Bone marrow (tissue), 2 donors: Measurements from ENCODE around the gene ELL2.
"Not testable (repeated sequence)": the region's sequence is repeated elsewhere in the genome, so short reads cannot be mapped to it uniquely, and the experiment has no call there.

Source experiments
- DNase-seq, 2 donors: peaks; one replicate each; lab custom pipeline; 2025; lab: John Stamatoyannopoulos, UW

Gene ELL2

DNA sequence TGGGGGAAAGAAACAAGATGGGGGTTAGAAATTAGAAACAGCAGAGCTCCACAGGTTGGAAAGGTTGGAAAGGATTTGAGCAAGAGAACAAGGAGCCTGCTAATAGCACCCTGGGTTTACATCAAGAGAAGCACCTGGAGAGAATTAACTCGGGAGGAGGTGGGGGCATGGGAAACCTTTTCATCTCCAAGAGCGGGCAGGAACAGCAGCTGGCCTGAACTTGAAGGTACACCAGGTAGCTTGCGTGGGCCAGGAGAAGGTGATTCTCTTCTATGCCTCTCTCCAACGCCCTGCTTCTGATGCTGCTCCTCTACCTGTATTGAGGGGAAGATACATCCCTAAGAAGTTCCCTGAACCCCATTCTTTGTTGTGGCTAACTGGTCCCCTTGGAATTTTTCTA lies 102.0 kb downstream of the ELL2 start:
- no peak for DNase-seq

- peak; percentile 89 to 91 for DNase-seq
These were observed 102.7 kb downstream of the ELL2 start for GRCh38 chr5:95858661-95859595.

DNA sequence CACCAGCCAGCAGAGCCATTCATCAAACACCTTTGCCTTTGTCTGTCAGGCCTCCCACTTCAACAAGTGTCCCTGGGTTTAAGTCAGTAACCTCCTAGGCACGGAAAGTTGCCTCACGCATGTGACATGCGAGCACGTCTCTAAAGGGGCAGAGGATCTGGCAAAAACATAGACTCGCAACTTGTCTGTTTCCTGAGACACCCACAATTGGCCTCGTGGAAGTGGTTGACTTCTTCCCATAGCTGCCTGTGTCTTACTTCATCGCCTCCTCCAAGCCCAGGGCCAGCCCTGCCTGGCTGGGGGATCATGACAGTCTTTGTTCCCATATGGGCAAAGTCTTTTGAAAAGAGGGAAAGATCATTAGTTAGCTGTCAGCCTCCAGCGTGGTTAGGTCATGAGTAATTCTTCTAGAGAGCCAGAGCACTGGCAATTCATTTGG lies 103.6 kb downstream of the ELL2 start:
- no peak for DNase-seq

- no peak for DNase-seq
These were observed 104.3 kb downstream of the ELL2 start for GRCh38 chr5:95857185-95857945.

- no peak for DNase-seq
These were observed 105.1 kb downstream of the ELL2 start for GRCh38 chr5:95856501-95856981.

GRCh38 chr5:95853490-95853889 lies 108.2 kb downstream of the ELL2 start:
- no peak for DNase-seq

DNA sequence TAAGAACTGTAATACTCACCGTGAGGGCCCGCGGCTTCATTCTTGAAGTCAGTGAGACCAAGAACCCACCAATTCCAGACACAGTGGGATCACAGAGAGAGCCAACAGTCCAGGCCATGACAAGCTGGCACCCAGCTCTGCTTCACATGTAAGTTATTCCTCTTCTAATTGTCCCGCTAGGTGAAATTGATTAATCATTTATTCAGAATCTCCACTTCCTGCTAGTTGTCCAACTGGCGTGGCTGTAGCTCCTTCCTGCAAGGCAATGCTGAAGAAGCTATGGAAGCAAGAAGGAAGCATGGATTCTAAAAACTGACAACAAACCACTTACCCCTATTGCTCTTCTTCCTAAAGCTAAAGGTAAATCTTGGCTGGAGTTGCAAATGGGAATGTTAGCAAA lies 109.1 kb downstream of the ELL2 start:
- DNase-seq: no peak

DNA sequence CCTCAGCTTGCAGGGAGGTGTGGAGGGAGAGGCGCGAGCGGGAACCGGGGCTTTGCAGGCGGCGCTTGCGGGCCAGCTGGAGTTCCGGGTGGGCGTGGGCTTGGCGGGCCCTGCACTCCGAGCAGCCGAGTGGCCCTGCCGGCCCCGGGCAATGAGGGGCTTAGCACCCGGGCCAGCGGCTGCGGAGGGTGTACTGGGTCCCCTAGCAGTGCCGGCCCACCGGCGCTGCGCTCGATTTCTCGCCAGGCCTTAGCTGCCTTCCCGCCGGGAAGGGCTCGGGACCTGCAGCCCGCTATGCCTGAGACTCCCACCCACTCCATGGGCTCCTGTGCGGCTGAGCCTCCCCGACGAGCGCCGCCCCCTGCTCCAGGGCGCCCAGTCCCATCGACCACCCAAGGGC lies 110.5 kb downstream of the ELL2 start:
- DNase-seq: not testable (repeated sequence)

DNA sequence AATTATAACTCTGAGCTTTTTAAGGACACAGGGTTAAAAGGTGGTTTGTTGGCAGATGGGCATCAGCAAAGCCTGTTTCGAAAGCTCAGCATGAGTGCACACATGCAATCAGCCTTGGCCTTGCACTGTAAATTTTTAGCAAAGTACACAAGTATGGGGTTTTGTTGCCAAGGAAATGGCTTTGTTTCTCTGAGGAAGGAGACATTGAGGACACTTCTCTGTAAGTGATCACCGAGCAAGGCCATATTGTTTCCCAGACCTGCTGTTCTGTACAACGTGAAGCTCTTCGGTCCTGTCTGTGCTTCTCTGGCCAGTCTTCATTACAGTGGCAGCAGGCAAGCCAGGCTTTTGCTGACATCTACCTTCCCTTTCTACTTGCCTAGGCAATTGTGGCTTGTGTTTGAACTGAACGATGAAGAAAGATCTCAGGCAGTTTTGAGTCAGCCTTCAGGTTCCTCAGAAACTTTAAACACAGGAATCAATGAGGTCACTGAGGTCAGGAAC lies 111.2 kb downstream of the ELL2 start:
- DNase-seq: no peak

GRCh38 chr5:95848701-95849100 lies 113.0 kb downstream of the ELL2 start:
- DNase-seq: no peak

GRCh38 chr5:95847261-95847592 lies 114.4 kb downstream of the ELL2 start:
- no peak for DNase-seq

DNA sequence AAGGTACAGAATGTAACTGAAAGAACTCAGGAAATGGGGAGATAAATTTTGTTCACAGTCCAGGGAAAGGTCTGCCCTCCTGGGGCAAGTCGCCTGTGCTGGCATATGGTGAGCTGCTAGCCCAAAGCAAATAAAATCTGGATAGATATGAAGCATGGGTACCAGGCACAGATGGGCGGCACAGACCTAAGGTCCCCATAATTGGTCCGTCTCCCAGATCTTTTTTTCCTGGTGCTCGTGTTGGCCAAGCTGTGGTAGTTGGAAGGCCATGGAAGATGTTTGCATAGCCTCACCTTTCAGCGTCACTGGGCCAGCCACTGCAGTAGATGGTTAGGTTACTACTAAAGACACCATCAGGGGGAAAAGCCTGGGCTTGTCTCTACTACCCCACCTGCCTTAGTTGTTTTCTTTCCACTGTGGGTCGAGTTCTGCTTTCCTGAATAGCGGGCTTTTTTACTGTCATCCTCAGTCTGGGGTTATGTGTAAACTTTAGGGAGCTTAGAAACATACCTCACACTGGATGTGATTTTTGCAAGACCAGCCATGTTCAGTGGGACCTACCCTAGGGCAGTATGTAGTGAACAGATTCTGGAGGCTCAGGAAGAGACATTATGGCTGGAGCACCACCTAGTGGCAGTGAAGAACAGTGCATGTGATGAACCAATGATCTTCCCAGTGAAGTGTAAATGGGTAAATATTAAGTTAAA lies 114.9 kb downstream of the ELL2 start:
- DNase-seq: peak in 1 of 2 donors; percentile 70

- no peak for DNase-seq
These were observed 116.3 kb downstream of the ELL2 start for GRCh38 chr5:95845391-95845790.

DNA sequence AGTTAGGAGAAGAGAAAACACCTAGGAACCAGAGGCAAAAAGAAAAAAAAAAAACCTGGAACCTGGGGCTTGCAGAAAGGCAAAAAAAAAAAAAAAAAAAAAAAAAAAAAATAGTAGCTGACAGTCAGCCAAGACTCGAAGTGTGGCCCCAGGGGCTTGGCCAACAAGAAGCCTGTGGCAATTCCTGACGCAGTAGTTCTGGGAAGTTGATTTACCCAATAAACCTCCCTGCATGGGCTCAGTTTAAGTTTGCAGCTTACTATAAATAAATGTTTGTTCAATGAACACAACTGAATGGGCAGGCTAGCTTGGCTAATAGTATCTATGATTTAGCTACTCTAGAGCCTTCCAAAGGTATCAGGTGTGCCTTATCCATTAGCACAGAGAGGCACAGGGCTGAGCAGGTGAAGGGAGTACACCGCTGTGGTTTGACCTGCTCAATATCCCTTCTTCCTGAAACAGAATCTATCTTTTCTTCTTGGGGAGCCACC lies 117.9 kb downstream of the ELL2 start:
- no peak for DNase-seq

- peak; percentile 50 to 95 for DNase-seq
These were observed 118.7 kb downstream of the ELL2 start for GRCh38 chr5:95842854-95843544.

DNA sequence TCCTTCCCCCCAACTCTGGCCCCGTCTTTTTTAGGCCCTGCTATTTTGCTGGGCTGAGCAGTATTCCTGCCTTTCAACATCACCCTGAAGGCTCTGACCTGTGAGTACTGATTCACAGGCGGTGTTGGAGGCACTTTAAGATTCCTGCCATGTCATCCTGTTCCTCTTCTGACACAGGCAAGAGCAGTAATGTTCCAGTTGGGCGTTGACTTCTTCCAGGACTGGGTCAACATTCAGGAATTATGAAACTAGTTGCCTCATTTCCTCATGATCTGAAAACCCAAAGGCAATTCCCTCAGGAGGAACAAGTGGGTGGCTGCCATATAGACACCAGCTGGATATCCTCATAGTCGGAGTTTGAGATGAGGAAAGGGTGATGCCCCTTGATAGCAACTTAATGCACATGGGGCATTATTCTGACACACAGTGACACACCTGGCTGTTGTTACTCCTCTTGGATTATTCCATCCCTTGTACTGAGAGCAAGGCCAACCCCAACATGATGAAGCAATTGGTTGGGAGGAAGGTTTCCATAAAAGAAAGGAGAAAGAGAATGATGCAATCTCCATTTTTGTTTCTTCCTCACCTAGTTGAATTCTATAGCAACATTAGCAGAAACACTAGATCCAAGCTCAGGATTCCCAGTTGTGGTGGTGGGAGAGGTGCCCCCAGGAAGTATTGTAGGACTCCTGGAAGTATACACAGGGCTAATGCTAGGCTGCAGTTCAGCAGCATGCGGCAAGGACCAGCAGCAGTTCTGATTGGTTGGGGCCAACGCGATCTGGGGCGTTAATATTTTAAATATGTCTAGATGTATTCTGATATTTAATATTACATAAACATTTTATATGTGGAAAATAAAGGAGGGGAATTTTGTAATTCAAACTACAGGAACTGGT lies 119.5 kb downstream of the ELL2 start:
- DNase-seq: no peak

DNA sequence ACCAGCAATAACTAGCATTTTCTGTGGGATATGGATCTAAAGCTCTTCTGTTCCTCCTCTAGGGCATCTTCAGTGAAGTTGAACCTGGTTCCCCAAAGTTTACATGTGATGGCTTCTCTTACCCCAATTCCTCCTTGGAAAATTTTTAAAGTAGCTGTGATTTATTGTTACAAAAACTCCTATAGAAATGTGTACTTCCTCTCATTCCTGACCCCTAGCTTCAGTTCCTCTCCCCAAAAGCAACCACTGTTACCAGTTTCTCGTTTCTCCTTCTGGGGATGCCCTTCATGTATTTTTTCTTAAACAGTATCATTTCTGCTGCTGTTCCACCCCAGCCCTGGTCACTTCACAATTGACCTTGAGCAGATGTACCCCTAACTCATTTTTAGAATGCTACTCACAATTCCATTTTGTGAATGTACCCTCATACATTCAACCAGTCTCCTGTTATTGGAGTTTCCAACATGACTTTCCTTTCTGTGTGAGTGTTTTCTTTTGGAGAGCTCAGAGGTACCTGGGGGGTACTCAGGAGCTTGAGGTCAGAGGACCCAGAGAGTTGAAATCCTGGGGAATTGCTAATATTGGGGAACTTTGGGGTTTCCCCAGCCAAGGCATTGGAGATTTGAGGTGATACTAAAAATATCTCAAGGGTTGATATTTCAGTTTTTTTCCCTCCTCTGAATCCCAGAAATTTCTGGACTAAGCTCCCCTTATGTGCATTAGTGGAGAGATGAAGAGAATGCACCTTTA lies 120.5 kb downstream of the ELL2 start:
- DNase-seq: no peak

DNA sequence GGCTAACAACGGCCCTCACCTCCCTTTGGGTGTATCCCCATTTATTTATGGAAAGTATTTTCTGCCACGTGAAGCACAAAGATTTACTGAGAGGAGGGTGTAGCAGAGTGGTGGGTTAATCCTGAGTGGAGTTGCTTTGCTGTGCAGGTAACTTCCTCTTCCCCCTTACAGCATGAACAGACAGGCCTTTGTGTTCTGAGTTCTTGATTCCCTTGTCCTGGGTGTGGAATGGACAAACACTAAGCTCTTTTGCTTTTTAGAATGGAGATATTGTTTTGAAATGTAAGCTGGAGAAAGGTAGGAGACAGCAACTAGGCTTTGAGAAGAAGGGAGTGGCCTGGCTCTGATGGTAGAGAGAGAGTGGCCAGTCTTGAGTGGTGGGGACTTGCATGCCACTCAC lies 122.0 kb downstream of the ELL2 start:
- DNase-seq: no peak

DNA sequence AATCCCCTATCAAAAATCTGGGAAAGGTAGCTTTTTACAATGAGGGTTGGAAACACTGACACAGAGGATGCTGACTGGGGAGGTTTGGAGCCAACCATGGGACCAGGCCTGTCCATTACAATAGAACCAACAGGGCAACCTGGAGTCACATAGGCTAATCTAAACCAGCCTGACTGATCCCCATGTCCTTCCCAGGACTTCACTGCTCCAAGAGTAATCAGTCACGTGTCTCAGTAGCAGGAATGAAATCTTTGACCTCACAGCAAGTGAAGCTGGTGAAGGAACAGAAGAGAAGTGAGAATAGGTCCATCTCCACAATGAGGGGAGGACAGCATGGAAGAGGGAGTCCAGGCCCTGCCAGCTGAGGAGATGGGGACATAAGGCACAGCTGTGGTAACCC lies 123.1 kb downstream of the ELL2 start:
- DNase-seq: no peak
